ENCODE data around the gene CDC42BPB. TPM values are rescaled to one million over a fixed set of nuclear protein-coding genes. Genes with fewer than 3 reads are reported as not detected.

Gene CDC42BPB
- total RNA-seq, 1 experiment from 2014 or later = 96.9 TPM

DNA sequence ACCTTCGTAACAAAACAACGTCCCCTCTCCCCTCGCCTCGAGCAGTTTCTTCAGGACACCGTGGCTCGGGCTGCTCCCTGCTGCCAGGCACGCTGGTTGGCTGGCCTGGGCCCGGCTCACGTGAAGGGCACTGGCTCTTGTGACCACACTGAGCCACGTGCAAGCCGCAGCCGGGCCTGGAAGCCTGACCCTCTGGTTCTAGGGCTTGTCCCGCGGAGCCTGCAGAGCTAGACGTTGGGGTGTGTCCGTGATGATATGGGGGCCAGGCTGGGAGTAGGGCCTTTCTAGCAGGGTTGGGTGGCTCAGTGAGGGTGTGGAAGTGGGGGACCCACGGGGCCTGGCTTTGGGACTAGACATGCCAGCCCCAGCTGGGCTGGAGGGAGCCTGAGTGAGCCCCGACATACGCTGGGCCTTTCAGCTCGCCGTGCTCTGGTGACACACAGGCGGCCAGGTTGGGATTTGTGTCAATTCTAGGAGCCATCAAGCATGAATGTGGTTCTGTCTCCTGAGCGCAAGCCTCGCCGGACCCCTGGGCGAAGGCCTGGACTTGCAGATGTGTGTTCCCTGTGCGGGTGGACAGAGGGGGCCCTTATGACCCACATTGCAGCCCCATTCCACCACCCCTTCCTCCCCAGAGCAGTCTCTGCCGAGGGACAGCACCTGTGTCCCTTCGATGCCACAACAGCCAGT is 148.4 kb downstream of the CDC42BPB start:
- H3K27ac Mint-ChIP-seq = no peak overlapping the region; the same call in 1 of the 2 replicates
- no peak for ATAC-seq
- POLR2A ChIA-PET = no interaction called here
- no peak for TF ChIP-seq ZNF671 (CRISPR knock-in tag; IDR thresholded peaks at IDR 0.05)
- TF ChIP-seq, protein P1, sequence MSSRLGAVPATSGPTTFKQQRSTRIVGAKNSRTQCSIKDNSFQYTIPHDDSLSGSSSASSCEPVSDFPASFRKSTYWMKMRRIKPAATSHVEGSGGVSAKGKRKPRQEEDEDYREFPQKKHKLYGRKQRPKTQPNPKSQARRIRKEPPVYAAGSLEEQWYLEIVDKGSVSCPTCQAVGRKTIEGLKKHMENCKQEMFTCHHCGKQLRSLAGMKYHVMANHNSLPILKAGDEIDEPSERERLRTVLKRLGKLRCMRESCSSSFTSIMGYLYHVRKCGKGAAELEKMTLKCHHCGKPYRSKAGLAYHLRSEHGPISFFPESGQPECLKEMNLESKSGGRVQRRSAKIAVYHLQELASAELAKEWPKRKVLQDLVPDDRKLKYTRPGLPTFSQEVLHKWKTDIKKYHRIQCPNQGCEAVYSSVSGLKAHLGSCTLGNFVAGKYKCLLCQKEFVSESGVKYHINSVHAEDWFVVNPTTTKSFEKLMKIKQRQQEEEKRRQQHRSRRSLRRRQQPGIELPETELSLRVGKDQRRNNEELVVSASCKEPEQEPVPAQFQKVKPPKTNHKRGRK (CRISPR knock-in tag; IDR thresholded peaks at IDR 0.05; ENCODE audit: borderline replicate concordance) = no peak
- no peak for TF ChIP-seq GTF2I (CRISPR knock-in tag; conservative IDR thresholded peaks at IDR 0.05)
- TF ChIP-seq FOXK1 (CRISPR knock-in tag; IDR thresholded peaks at IDR 0.05) = no peak
- TF ChIP-seq, protein P2, sequence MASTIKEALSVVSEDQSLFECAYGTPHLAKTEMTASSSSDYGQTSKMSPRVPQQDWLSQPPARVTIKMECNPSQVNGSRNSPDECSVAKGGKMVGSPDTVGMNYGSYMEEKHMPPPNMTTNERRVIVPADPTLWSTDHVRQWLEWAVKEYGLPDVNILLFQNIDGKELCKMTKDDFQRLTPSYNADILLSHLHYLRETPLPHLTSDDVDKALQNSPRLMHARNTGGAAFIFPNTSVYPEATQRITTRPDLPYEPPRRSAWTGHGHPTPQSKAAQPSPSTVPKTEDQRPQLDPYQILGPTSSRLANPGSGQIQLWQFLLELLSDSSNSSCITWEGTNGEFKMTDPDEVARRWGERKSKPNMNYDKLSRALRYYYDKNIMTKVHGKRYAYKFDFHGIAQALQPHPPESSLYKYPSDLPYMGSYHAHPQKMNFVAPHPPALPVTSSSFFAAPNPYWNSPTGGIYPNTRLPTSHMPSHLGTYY (CRISPR knock-in tag; IDR thresholded peaks at IDR 0.05) = no peak
- no peak for TF ChIP-seq NR2C2 (CRISPR knock-in tag; IDR thresholded peaks at IDR 0.05)
- TF ChIP-seq, protein P3, sequence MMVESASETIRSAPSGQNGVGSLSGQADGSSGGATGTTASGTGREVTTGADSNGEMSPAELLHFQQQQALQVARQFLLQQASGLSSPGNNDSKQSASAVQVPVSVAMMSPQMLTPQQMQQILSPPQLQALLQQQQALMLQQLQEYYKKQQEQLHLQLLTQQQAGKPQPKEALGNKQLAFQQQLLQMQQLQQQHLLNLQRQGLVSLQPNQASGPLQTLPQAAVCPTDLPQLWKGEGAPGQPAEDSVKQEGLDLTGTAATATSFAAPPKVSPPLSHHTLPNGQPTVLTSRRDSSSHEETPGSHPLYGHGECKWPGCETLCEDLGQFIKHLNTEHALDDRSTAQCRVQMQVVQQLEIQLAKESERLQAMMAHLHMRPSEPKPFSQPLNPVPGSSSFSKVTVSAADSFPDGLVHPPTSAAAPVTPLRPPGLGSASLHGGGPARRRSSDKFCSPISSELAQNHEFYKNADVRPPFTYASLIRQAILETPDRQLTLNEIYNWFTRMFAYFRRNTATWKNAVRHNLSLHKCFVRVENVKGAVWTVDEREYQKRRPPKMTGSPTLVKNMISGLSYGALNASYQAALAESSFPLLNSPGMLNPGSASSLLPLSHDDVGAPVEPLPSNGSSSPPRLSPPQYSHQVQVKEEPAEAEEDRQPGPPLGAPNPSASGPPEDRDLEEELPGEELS (CRISPR knock-in tag; IDR thresholded peaks at IDR 0.05) = no peak
- no peak for TF ChIP-seq NR3C1 (CRISPR knock-in tag; conservative IDR thresholded peaks at IDR 0.05; ENCODE audit: low read depth)
- TF ChIP-seq, protein P4, sequence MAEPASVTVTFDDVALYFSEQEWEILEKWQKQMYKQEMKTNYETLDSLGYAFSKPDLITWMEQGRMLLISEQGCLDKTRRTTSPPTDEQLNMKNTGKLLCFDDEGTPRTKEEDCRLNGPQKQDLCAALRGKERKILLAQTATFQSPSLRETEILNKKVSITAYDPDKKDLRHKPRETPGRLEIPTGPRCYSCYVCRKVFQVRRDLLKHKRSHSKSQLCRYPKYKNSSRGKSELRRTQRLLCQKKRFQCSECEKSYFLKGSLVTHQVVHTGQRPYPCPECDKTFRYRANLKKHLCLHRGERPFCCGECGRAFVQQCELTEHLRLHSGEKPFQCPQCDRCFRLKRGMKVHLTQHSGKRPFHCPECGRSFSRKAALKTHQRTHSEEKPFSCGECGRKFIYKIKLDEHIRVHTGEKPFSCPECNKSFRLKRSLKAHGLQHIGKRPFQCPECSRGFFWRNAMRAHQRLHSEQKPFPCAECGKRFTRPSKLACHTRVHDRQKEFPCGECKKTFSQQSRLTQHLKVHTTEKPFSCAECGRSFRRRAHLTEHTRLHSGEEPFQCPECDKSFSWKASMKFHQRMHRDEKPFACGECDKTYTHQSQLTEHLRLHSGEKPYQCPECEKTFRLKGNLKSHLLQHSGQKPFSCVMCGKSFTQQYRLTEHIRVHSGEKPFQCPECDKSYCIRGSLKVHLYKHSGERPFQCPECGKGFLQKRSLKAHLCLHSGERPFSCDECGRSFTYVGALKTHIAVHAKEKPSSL (CRISPR knock-in tag; conservative IDR thresholded peaks at IDR 0.05) = no peak
- no peak for TF ChIP-seq FOXJ3 (CRISPR knock-in tag; IDR thresholded peaks at IDR 0.05; ENCODE audit: borderline replicate concordance)
- TF ChIP-seq, protein P5, sequence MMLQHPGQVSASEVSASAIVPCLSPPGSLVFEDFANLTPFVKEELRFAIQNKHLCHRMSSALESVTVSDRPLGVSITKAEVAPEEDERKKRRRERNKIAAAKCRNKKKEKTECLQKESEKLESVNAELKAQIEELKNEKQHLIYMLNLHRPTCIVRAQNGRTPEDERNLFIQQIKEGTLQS (CRISPR knock-in tag; conservative IDR thresholded peaks at IDR 0.05) = no peak
- no peak for DNase-seq (ENCODE audit: low spot score)
- H3K27me3 Mint-ChIP-seq (ENCODE audit: low read depth) = no peaks in the 10 kb centered on the region
- H3K4me1 Mint-ChIP-seq = no peaks in the 10 kb centered on the region
- H3K36me3 Mint-ChIP-seq = peaks cover 28% of the 10 kb centered on the region
- H3K4me3 Mint-ChIP-seq = no peak overlapping the region
- CTCF ChIA-PET = interaction anchor here (1.2 kb wide), 1 partner anchor 214 kb away, joined by 3 read pairs; no protein-coding TSS in a partner anchor
- peaks cover 24% of the 10 kb centered on the region for H3K9me3 Mint-ChIP-seq

DNA sequence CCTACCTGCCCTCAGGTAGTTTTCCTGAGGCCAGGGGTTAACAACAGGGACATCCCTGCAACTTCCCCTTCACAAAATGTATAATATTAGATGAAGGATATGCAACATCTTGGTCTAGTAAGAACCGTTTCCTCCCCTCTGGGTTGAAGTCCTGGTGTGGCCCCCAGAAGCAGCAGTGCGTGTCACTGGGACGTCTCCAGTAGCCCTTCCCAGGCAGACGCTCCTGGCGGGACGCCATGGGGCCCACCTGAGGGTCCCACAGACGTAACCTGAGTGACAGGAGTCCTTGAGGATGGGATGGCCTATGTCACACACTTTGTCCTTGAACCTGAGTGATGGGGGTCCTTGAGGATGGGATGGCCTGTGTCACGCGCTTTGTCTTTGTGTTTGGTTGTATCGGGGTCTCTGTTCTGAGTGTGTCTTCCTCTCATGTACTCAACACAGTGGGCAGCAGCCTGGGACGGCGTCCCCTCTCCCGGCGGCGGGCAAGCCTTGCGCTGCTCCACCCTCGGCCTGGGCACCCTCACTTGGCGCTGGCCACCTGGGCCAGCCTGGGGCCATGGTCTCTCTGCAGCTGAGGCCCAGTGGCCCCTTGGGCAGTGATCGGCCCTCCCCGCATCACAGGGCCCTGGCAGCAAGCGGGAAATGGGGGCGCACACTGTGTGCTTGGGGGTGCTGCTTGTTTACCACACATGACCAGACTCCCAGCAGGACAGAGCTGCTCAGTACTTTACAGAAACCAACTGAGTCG is 149.2 kb downstream of the CDC42BPB start:
- DNase-seq (ENCODE audit: low spot score) (no peak), ATAC-seq (no peak)
- CTCF ChIA-PET = no interaction called here
- Mint-ChIP-seq H3K4me3 (no peak overlapping the region), H3K36me3 (peaks cover 28% of the 10 kb centered on the region), H3K27me3 (ENCODE audit: low read depth) (no peaks in the 10 kb centered on the region), H3K4me1 (no peaks in the 10 kb centered on the region), H3K9me3 (peaks cover 24% of the 10 kb centered on the region), H3K27ac (no peak overlapping the region)
- POLR2A ChIA-PET = no interaction called here
- TF ChIP-seq IRF2 (CRISPR knock-in tag; IDR thresholded peaks at IDR 0.05; ENCODE audit: borderline replicate concordance, low read depth) (no peak), OVOL2 (CRISPR knock-in tag; IDR thresholded peaks at IDR 0.05; ENCODE audit: borderline replicate concordance) (no peak)
- TF ChIP-seq, protein P6, sequence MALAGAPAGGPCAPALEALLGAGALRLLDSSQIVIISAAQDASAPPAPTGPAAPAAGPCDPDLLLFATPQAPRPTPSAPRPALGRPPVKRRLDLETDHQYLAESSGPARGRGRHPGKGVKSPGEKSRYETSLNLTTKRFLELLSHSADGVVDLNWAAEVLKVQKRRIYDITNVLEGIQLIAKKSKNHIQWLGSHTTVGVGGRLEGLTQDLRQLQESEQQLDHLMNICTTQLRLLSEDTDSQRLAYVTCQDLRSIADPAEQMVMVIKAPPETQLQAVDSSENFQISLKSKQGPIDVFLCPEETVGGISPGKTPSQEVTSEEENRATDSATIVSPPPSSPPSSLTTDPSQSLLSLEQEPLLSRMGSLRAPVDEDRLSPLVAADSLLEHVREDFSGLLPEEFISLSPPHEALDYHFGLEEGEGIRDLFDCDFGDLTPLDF (CRISPR knock-in tag; IDR thresholded peaks at IDR 0.05) = no peak
- TF ChIP-seq, protein P7, sequence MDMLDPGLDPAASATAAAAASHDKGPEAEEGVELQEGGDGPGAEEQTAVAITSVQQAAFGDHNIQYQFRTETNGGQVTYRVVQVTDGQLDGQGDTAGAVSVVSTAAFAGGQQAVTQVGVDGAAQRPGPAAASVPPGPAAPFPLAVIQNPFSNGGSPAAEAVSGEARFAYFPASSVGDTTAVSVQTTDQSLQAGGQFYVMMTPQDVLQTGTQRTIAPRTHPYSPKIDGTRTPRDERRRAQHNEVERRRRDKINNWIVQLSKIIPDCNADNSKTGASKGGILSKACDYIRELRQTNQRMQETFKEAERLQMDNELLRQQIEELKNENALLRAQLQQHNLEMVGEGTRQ (CRISPR knock-in tag; IDR thresholded peaks at IDR 0.05) = no peak
- TF ChIP-seq, protein P8, sequence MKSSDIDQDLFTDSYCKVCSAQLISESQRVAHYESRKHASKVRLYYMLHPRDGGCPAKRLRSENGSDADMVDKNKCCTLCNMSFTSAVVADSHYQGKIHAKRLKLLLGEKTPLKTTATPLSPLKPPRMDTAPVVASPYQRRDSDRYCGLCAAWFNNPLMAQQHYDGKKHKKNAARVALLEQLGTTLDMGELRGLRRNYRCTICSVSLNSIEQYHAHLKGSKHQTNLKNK (CRISPR knock-in tag; IDR thresholded peaks at IDR 0.05) = no peak

All from WTC11 (cell line).